Measurements from ENCODE around the gene ANKRD52.

Gene ANKRD52

GRCh38 chr12:56220611-56221231, 37.5 kb downstream of the ANKRD52 start:
- peak overlapping the region; percentile 86 for H3K4me3 ChIP-seq (ENCODE audit: low read depth, low read length)
- peaks cover 7% of the 10 kb centered on the region for H3K36me3 ChIP-seq (replicated peaks)
- TF ChIP-seq CTCF (IDR thresholded peaks at IDR 0.05; ENCODE audit: low read depth, low read length, missing control alignments) = no peak
- H3K27ac ChIP-seq = peak overlapping the region; percentile 93
- H3K27me3 ChIP-seq (replicated peaks) = no peaks in the 10 kb centered on the region
- in situ Hi-C loops (cut with HindIII; ENCODE audit: low pct_ligation_motif_present, low sequenced_read_pairs) = no loop called here
- no peak for DNase-seq

GRCh38 chr12:56219840-56220239, 38.3 kb downstream of the ANKRD52 start:
- no peak for DNase-seq
- no peak for TF ChIP-seq CTCF (IDR thresholded peaks at IDR 0.05; ENCODE audit: low read depth, low read length, missing control alignments)
- Histone ChIP-seq H3K4me3 (ENCODE audit: low read depth, low read length) (no peak overlapping the region), H3K27ac (no peak overlapping the region), H3K36me3 (replicated peaks) (peaks cover 13% of the 10 kb centered on the region), H3K27me3 (replicated peaks) (no peaks in the 10 kb centered on the region)
- in situ Hi-C loops (cut with HindIII; ENCODE audit: low pct_ligation_motif_present, low sequenced_read_pairs) = no loop called here

- DNase-seq = no peak
- H3K4me3 ChIP-seq (ENCODE audit: low read depth, low read length) = no peak overlapping the region
- no peak overlapping the region for H3K27ac ChIP-seq
- in situ Hi-C loops (cut with HindIII; ENCODE audit: low pct_ligation_motif_present, low sequenced_read_pairs) = no loop called here
- no peaks in the 10 kb centered on the region for H3K27me3 ChIP-seq (replicated peaks)
- no peak for TF ChIP-seq CTCF (IDR thresholded peaks at IDR 0.05; ENCODE audit: low read depth, low read length, missing control alignments)
- peaks cover 44% of the 10 kb centered on the region for H3K36me3 ChIP-seq (replicated peaks)
These were observed 41.7 kb downstream of the ANKRD52 start for GRCh38 chr12:56216461-56216860.

GRCh38 chr12:56213878-56214277, 44.3 kb downstream of the ANKRD52 start:
- no peak for TF ChIP-seq CTCF (IDR thresholded peaks at IDR 0.05; ENCODE audit: low read depth, low read length, missing control alignments)
- no peak for DNase-seq
- H3K4me3 ChIP-seq (ENCODE audit: low read depth, low read length) = no peak overlapping the region
- no peaks in the 10 kb centered on the region for H3K27me3 ChIP-seq (replicated peaks)
- H3K36me3 ChIP-seq (replicated peaks) = peaks cover 63% of the 10 kb centered on the region
- no peak overlapping the region for H3K27ac ChIP-seq
- in situ Hi-C loops (cut with HindIII; ENCODE audit: low pct_ligation_motif_present, low sequenced_read_pairs) = no loop called here

- no peak for DNase-seq
- in situ Hi-C loops (cut with HindIII; ENCODE audit: low pct_ligation_motif_present, low sequenced_read_pairs) = no loop called here
- Histone ChIP-seq H3K4me3 (ENCODE audit: low read depth, low read length) (no peak overlapping the region), H3K27me3 (replicated peaks) (no peaks in the 10 kb centered on the region), H3K27ac (no peak overlapping the region), H3K36me3 (replicated peaks) (peaks cover 72% of the 10 kb centered on the region)
- TF ChIP-seq CTCF (IDR thresholded peaks at IDR 0.05; ENCODE audit: low read depth, low read length, missing control alignments) = no peak
These were observed 45.8 kb downstream of the ANKRD52 start for GRCh38 chr12:56212361-56212760.

- in situ Hi-C loops (cut with HindIII; ENCODE audit: low pct_ligation_motif_present, low sequenced_read_pairs) = no loop called here
- DNase-seq = no peak
- Histone ChIP-seq H3K4me3 (ENCODE audit: low read depth, low read length) (no peak overlapping the region), H3K27ac (no peak overlapping the region), H3K27me3 (replicated peaks) (no peaks in the 10 kb centered on the region), H3K36me3 (replicated peaks) (peaks cover 77% of the 10 kb centered on the region)
- TF ChIP-seq CTCF (IDR thresholded peaks at IDR 0.05; ENCODE audit: low read depth, low read length, missing control alignments) = no peak
These were observed 50.2 kb downstream of the ANKRD52 start for GRCh38 chr12:56208006-56208405.
